Measurements from ENCODE around the gene CTNNA3.

The CTNNA3 gene

DNA sequence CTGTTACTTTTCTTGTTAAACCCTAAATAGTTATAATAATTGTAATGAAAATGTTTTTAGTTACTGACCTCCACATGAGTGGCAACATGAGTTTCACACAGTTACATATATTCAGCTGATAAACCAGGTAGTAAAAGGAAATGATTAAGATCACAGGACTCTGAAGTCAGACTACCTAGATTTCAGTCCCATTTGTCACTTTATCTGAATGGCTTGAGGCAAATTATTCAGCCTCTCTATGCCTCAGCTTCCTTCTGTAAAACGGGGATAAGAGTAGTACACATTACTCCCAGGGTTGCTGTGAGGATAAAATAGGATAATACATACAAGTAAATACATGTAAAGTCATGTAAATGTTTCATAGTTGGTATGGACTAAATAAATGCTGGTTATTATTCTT lies 1024.4 kb downstream of the CTNNA3 start:
- Histone ChIP-seq H3K9me2 (replicated peaks; ENCODE audit: low read depth, low read length) (no peaks in the 10 kb centered on the region), H3K4me3 (ENCODE audit: low read length, poor library complexity, severe bottlenecking) (no peak overlapping the region), H3K4me1 (ENCODE audit: insufficient read depth, low read length, poor library complexity, severe bottlenecking) (no peaks in the 10 kb centered on the region), H3K9ac (ENCODE audit: low read depth, low read length, poor library complexity, severe bottlenecking) (no peak overlapping the region), H3K4me2 (ENCODE audit: low read depth, low read length, poor library complexity, severe bottlenecking) (no peak overlapping the region), H2AFZ (ENCODE audit: low read length) (no peak overlapping the region), H3K9me3 (ENCODE audit: insufficient read depth, low read depth, low read length) (no peaks in the 10 kb centered on the region), H3F3A (ENCODE audit: low read depth) (no peaks in the 10 kb centered on the region), H3K79me2 (ENCODE audit: insufficient read depth, low read length) (no peaks in the 10 kb centered on the region), H3K27me3 (ENCODE audit: insufficient read depth, low read length, poor library complexity, severe bottlenecking) (no peaks in the 10 kb centered on the region), H3K36me3 (ENCODE audit: insufficient read depth, low read length) (no peaks in the 10 kb centered on the region), H4K20me1 (ENCODE audit: insufficient read depth, low read length, poor library complexity, severe bottlenecking) (no peaks in the 10 kb centered on the region)
- no peak for TF ChIP-seq CTCF (conservative IDR thresholded peaks at IDR 0.05; ENCODE audit: low read length)
- no peak for TF ChIP-seq EZH2phosphoT487 (IDR thresholded peaks at IDR 0.05; ENCODE audit: borderline replicate concordance)

DNA sequence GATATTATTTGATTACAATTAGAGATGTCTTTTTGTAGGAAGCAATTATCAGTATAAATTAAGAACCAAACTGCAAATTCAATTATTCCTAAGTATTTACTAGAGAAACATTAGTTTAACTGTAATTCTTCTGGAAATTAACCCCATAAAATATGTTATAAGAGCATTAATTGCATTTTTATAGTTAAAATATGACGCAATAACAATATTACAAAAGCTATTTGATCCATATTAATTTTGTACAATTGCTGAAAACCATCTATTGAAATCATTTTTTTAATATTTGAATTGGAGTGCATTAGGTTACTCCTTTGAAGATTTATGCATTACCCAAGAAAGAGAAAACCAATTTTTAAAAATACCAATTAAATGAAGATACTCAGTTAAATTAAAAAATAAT lies 1024.9 kb downstream of the CTNNA3 start:
- H3K4me1 ChIP-seq (ENCODE audit: insufficient read depth, low read length, poor library complexity, severe bottlenecking), result no peaks in the 10 kb centered on the region
- TF ChIP-seq CTCF (conservative IDR thresholded peaks at IDR 0.05; ENCODE audit: low read length) (no peak), EZH2phosphoT487 (IDR thresholded peaks at IDR 0.05; ENCODE audit: borderline replicate concordance) (no peak)

DNA sequence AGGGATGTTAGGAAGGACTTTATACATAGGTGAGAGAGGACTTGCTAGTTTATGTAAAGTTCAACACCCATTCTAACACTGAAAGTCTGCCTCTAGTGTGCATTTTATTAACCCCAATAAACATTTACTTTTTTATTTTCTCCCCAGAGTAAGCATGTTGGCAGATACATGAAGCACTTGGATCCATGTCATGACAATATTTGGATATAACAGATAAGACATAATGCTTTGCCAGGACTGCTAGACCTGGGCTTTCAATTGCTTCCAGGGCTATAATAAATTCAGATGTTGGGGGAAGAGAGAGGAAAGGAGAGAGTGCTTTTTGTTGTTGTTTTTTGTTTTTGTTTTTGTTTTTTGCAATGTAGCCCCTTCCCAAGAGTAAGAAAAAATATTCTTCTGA lies 1039.5 kb downstream of the CTNNA3 start:
- no peaks in the 10 kb centered on the region for H3K4me1 ChIP-seq (ENCODE audit: insufficient read depth, low read length, poor library complexity, severe bottlenecking)
- no peak overlapping the region for H2AFZ ChIP-seq (ENCODE audit: low read length)
- no peaks in the 10 kb centered on the region for H3K27me3 ChIP-seq (ENCODE audit: insufficient read depth, low read length, poor library complexity, severe bottlenecking)
- no peak for TF ChIP-seq CTCF (conservative IDR thresholded peaks at IDR 0.05; ENCODE audit: low read length)
- no peak for TF ChIP-seq EZH2phosphoT487 (IDR thresholded peaks at IDR 0.05; ENCODE audit: borderline replicate concordance)
- H3K9me3 ChIP-seq (ENCODE audit: insufficient read depth, low read depth, low read length), result 0 out of 2 replicates have a peak, but pooled peaks cover 5% of the 10 kb centered on the region
- no peaks in the 10 kb centered on the region for H3K79me2 ChIP-seq (ENCODE audit: insufficient read depth, low read length)
- H3K9me2 ChIP-seq (replicated peaks; ENCODE audit: low read depth, low read length), result no peaks in the 10 kb centered on the region
- no peak overlapping the region for H3K9ac ChIP-seq (ENCODE audit: low read depth, low read length, poor library complexity, severe bottlenecking)
- H4K20me1 ChIP-seq (ENCODE audit: insufficient read depth, low read length, poor library complexity, severe bottlenecking), result no peaks in the 10 kb centered on the region
- H3K4me3 ChIP-seq (ENCODE audit: low read length, poor library complexity, severe bottlenecking), result no peak overlapping the region
- no peak overlapping the region for H3K4me2 ChIP-seq (ENCODE audit: low read depth, low read length, poor library complexity, severe bottlenecking)
- H3F3A ChIP-seq (ENCODE audit: low read depth), result no peaks in the 10 kb centered on the region
- no peaks in the 10 kb centered on the region for H3K36me3 ChIP-seq (ENCODE audit: insufficient read depth, low read length)

More for the DNA sequence above, 1024.9 kb downstream of the CTNNA3 start:
- H3K9me3 ChIP-seq (ENCODE audit: insufficient read depth, low read depth, low read length), result no peaks in the 10 kb centered on the region
- H3K4me2 ChIP-seq (ENCODE audit: low read depth, low read length, poor library complexity, severe bottlenecking), result no peak overlapping the region
- H3K9me2 ChIP-seq (replicated peaks; ENCODE audit: low read depth, low read length), result no peaks in the 10 kb centered on the region
- no peak overlapping the region for H3K4me3 ChIP-seq (ENCODE audit: low read length, poor library complexity, severe bottlenecking)
- no peaks in the 10 kb centered on the region for H3K79me2 ChIP-seq (ENCODE audit: insufficient read depth, low read length)
- no peaks in the 10 kb centered on the region for H3F3A ChIP-seq (ENCODE audit: low read depth)
- no peaks in the 10 kb centered on the region for H4K20me1 ChIP-seq (ENCODE audit: insufficient read depth, low read length, poor library complexity, severe bottlenecking)
- no peak overlapping the region for H3K9ac ChIP-seq (ENCODE audit: low read depth, low read length, poor library complexity, severe bottlenecking)
- no peak overlapping the region for H2AFZ ChIP-seq (ENCODE audit: low read length)
- H3K27me3 ChIP-seq (ENCODE audit: insufficient read depth, low read length, poor library complexity, severe bottlenecking), result no peaks in the 10 kb centered on the region
- no peaks in the 10 kb centered on the region for H3K36me3 ChIP-seq (ENCODE audit: insufficient read depth, low read length)
